ENCODE measurements around the gene SLC24A3.

- no peak for TF ChIP-seq CTCF (IDR thresholded peaks at IDR 0.05)
- TF ChIP-seq POLR2A (IDR thresholded peaks at IDR 0.05) = no peak
These were observed 29.0 kb downstream of the SLC24A3 start for GRCh38 chr20:19241440-19241839.
